Mesendoderm (in vitro differentiated cells): Measurements from ENCODE around the gene AGXT.

Experiments
- DNase-seq: peaks from one replicate; pipeline ENCODE4 v3.0.0; 2013
- H2AK5ac ChIP-seq: 2 replicates; pipeline ENCODE4 v1.6.1; 2013; ENCODE audit warnings: low read length, inconsistent platforms
- H2BK120ac ChIP-seq: 2 replicates; pipeline ENCODE4 v1.6.1; 2013; ENCODE audit warnings: low read depth, mild to moderate bottlenecking, low read length, moderate library complexity, mixed read lengths
- H2BK15ac ChIP-seq: replicated peaks from 2 replicates; pipeline ENCODE4 v1.6.1; 2013; ENCODE audit warnings: low read depth, mild to moderate bottlenecking, moderate library complexity
- H2BK5ac ChIP-seq: 2 replicates; pipeline ENCODE4 v1.6.1; 2013; ENCODE audit warnings: low read length, inconsistent platforms
- H3K18ac ChIP-seq: 2 replicates; pipeline ENCODE4 v1.6.1; 2013; ENCODE audit warnings: mild to moderate bottlenecking, low read length, mixed read lengths
- H3K23ac ChIP-seq: one replicate; pipeline ENCODE4 v1.6.1; 2013; ENCODE audit warnings: low read length
- H3K27ac ChIP-seq: 2 replicates; pipeline ENCODE4 v1.5.1; 2013; ENCODE audit warnings: low read depth, mild to moderate bottlenecking, inconsistent platforms, low read length, moderate library complexity
- H3K27me3 ChIP-seq: 2 replicates; pipeline ENCODE4 v1.6.1; 2013; ENCODE audit warnings: low read length, control low read depth, mild to moderate bottlenecking, inconsistent platforms; ENCODE audit not compliant: insufficient read depth, poor library complexity
- H3K36me3 ChIP-seq: 2 replicates; pipeline ENCODE4 v1.6.1; 2013; ENCODE audit warnings: low read length, inconsistent platforms; ENCODE audit not compliant: control insufficient read depth, insufficient read depth
- H3K4ac ChIP-seq: one replicate; pipeline ENCODE4 v1.6.1; 2013; ENCODE audit warnings: low read depth, mild to moderate bottlenecking, low read length, moderate library complexity
- H3K4me1 ChIP-seq: 2 replicates; pipeline ENCODE4 v1.6.1; 2013; ENCODE audit warnings: low read depth, low read length, inconsistent platforms; ENCODE audit not compliant: control insufficient read depth
- H3K4me2 ChIP-seq: 2 replicates; pipeline ENCODE4 v1.6.1; 2013; ENCODE audit warnings: low read length
- H3K4me3 ChIP-seq: 2 replicates; pipeline ENCODE4 v1.5.1; 2013; ENCODE audit warnings: mild to moderate bottlenecking, low read length
- H3K56ac ChIP-seq: one replicate; pipeline ENCODE4 v1.6.1; 2013; ENCODE audit warnings: low read length
- H3K79me1 ChIP-seq: 2 replicates; pipeline ENCODE4 v1.6.1; 2013; ENCODE audit warnings: low read length, inconsistent platforms
- H3K79me2 ChIP-seq: 2 replicates; pipeline ENCODE4 v1.6.1; 2013; ENCODE audit warnings: mild to moderate bottlenecking, low read length; ENCODE audit not compliant: control insufficient read depth, insufficient read depth
- H3K9ac ChIP-seq: 2 replicates; pipeline ENCODE4 v1.6.1; 2013; ENCODE audit warnings: low read length, inconsistent platforms
- H4K5ac ChIP-seq: one replicate; pipeline ENCODE4 v1.6.1; 2013; ENCODE audit warnings: low read length
- H4K8ac ChIP-seq: one replicate; pipeline ENCODE4 v1.6.1; 2013; ENCODE audit warnings: low read depth, mild to moderate bottlenecking, control low read depth, low read length, moderate library complexity
- WGBS: extraction: QIAGEN DNeasy Blood & Tissue Kit; methylation state at CpG from one replicate; pipeline ENCODE4 v1.1.7; 2013; ENCODE audit warnings: low lambda C conversion rate, missing lambda C conversion rate; ENCODE audit not compliant: insufficient coverage; ENCODE audit errors: extremely low coverage; 5-methylcytosine and 5-hydroxymethylcytosine counted together

AGXT gene

GRCh38 chr2:240822280-240822847, 46.3 kb upstream of the AGXT start:
- Histone ChIP-seq H3K36me3 (no peaks in the 10 kb centered on the region), H2AK5ac (no peak overlapping the region), H2BK120ac (no peak overlapping the region), H4K5ac (no peak overlapping the region), H3K18ac (no peak overlapping the region), H3K4me3 (no peak overlapping the region), H2BK5ac (no peak overlapping the region), H3K23ac (no peak overlapping the region), H3K27me3 (no peaks in the 10 kb centered on the region), H3K4me2 (no peak overlapping the region), H3K4ac (no peak overlapping the region), H3K4me1 (no peaks in the 10 kb centered on the region), H2BK15ac (no peak overlapping the region), H3K27ac (no peak overlapping the region), H3K56ac (no peak overlapping the region), H3K9ac (no peak overlapping the region), H3K79me1 (peaks cover 6% of the 10 kb centered on the region), H4K8ac (no peak overlapping the region), H3K79me2 (peaks cover 17% of the 10 kb centered on the region)
- no peak for DNase-seq
- WGBS: no CpG with 5 or more reads among the region's 4 CpGs

- Histone ChIP-seq H3K79me2 (peaks cover 3% of the 10 kb centered on the region), H3K4me2 (no peak overlapping the region), H3K4ac (no peak overlapping the region), H3K27me3 (no peaks in the 10 kb centered on the region), H4K8ac (no peak overlapping the region), H4K5ac (no peak overlapping the region), H2BK15ac (no peak overlapping the region), H2AK5ac (no peak overlapping the region), H3K36me3 (no peaks in the 10 kb centered on the region), H3K4me3 (no peak overlapping the region), H3K27ac (no peak overlapping the region), H3K23ac (no peak overlapping the region), H3K4me1 (no peaks in the 10 kb centered on the region), H2BK5ac (no peak overlapping the region), H2BK120ac (no peak overlapping the region), H3K56ac (no peak overlapping the region), H3K9ac (no peak overlapping the region), H3K18ac (no peak overlapping the region), H3K79me1 (no peaks in the 10 kb centered on the region)
- DNase-seq: no peak
- WGBS: no CpG with 5 or more reads among the region's 15 CpGs
Measured at GRCh38 chr2:240823449-240824336, 44.9 kb upstream of the AGXT start.

GRCh38 chr2:240825476-240825875, 43.1 kb upstream of the AGXT start:
- Histone ChIP-seq H3K9ac (no peak overlapping the region), H3K4me2 (no peak overlapping the region), H4K5ac (no peak overlapping the region), H2AK5ac (no peak overlapping the region), H3K79me1 (no peaks in the 10 kb centered on the region), H3K4ac (no peak overlapping the region), H3K27me3 (no peaks in the 10 kb centered on the region), H4K8ac (no peak overlapping the region), H3K27ac (no peak overlapping the region), H3K4me1 (no peaks in the 10 kb centered on the region), H2BK120ac (no peak overlapping the region), H3K79me2 (no peaks in the 10 kb centered on the region), H3K4me3 (no peak overlapping the region), H3K36me3 (no peaks in the 10 kb centered on the region), H2BK15ac (no peak overlapping the region), H3K56ac (no peak overlapping the region), H3K23ac (no peak overlapping the region), H3K18ac (no peak overlapping the region), H2BK5ac (no peak overlapping the region)
- no peak for DNase-seq
- WGBS: no CpG with 5 or more reads among the region's 4 CpGs

GRCh38 chr2:240831594-240832204, 36.9 kb upstream of the AGXT start:
- H3K27me3 ChIP-seq: peaks cover 3% of the 10 kb centered on the region
- WGBS: no CpG with 5 or more reads among the region's 27 CpGs
- H3K23ac ChIP-seq: no peak overlapping the region
- no peak overlapping the region for H2BK15ac ChIP-seq
- no peaks in the 10 kb centered on the region for H3K79me2 ChIP-seq
- no peak overlapping the region for H4K8ac ChIP-seq
- DNase-seq: no peak
- H3K56ac ChIP-seq: peak overlapping the region; percentile 73
- H3K27ac ChIP-seq: no peak overlapping the region
- no peak overlapping the region for H2AK5ac ChIP-seq
- no peak overlapping the region for H2BK5ac ChIP-seq
- H2BK120ac ChIP-seq: no peak overlapping the region
- H3K36me3 ChIP-seq: no peaks in the 10 kb centered on the region
- H3K18ac ChIP-seq: no peak overlapping the region
- no peaks in the 10 kb centered on the region for H3K4me1 ChIP-seq
- H4K5ac ChIP-seq: no peak overlapping the region
- H3K4me2 ChIP-seq: peak overlapping the region; percentile 87
- H3K79me1 ChIP-seq: no peaks in the 10 kb centered on the region
- H3K4ac ChIP-seq: no peak overlapping the region
- H3K4me3 ChIP-seq: no peak overlapping the region
- H3K9ac ChIP-seq: peak overlapping the region; percentile 40

GRCh38 chr2:240832205-240832727, 36.4 kb upstream of the AGXT start:
- Histone ChIP-seq H3K4me1 (no peaks in the 10 kb centered on the region), H3K27me3 (peaks cover 3% of the 10 kb centered on the region), H2AK5ac (no peak overlapping the region), H2BK15ac (no peak overlapping the region), H3K4me3 (no peak overlapping the region), H3K18ac (no peak overlapping the region), H3K79me1 (no peaks in the 10 kb centered on the region), H3K4ac (no peak overlapping the region), H3K27ac (no peak overlapping the region), H3K36me3 (no peaks in the 10 kb centered on the region), H4K8ac (no peak overlapping the region), H3K23ac (no peak overlapping the region), H2BK5ac (no peak overlapping the region), H2BK120ac (no peak overlapping the region), H3K56ac (peak overlapping the region; percentile 49), H3K9ac (no peak overlapping the region), H3K4me2 (peak overlapping the region; percentile 87), H4K5ac (no peak overlapping the region), H3K79me2 (no peaks in the 10 kb centered on the region)
- DNase-seq: peak; percentile 99
- no CpG with 5 or more reads among the region's 54 CpGs for WGBS
